Activated CD4-positive, alpha-beta T cell treated with anti-CD3 and anti-CD28 coated beads, Interleukin-2, amount 50 U/mL, for 1 hour (primary cell): ENCODE results near the gene CYFIP2.
A peak's percentile ranks its signal among the peaks of the same experiment; 100 is the strongest.
"Not testable (repeated sequence)": the region's sequence is repeated elsewhere in the genome, so short reads cannot be mapped to it uniquely, and the experiment has no call there.

Source experiments
- DNase-seq: peaks from one replicate; pipeline ENCODE4 v3.0.0-alpha.2; 2020

Gene CYFIP2

GRCh38 chr5:157265714-157266285 is at the start of gene CYFIP2:
Gene CYFIP2, plus strand, starts transcription at chr5:157266123. Its CDS starts 19,239 bp downstream, at chr5:157285362.
- peak; percentile 79 for DNase-seq

GRCh38 chr5:157216391-157217142 is 49.4 kb upstream of the CYFIP2 start:
- DNase-seq, result no peak

- DNase-seq, result peak; percentile 44
These were observed 48.5 kb upstream of the CYFIP2 start for GRCh38 chr5:157217289-157218024.

GRCh38 chr5:157219491-157220271 is 46.2 kb upstream of the CYFIP2 start:
- no peak for DNase-seq

- no peak for DNase-seq
These were observed 44.0 kb upstream of the CYFIP2 start for GRCh38 chr5:157221959-157222358.

GRCh38 chr5:157222506-157223230 is 43.3 kb upstream of the CYFIP2 start:
- peak; percentile 41 for DNase-seq

GRCh38 chr5:157225469-157226422 is 40.2 kb upstream of the CYFIP2 start:
- no peak for DNase-seq

GRCh38 chr5:157230610-157231009 is 35.3 kb upstream of the CYFIP2 start:
- no peak for DNase-seq

GRCh38 chr5:157232706-157233105 is 33.2 kb upstream of the CYFIP2 start:
- no peak for DNase-seq

- no peak for DNase-seq
These were observed 32.4 kb upstream of the CYFIP2 start for GRCh38 chr5:157233515-157233914.

GRCh38 chr5:157236423-157236822 is 29.5 kb upstream of the CYFIP2 start:
- no peak for DNase-seq

GRCh38 chr5:157241483-157241882 is 24.4 kb upstream of the CYFIP2 start:
- no peak for DNase-seq

GRCh38 chr5:157244704-157245103 is 21.2 kb upstream of the CYFIP2 start:
- DNase-seq, result not testable (repeated sequence)

- no peak for DNase-seq
These were observed 20.4 kb upstream of the CYFIP2 start for GRCh38 chr5:157245476-157245875.

- DNase-seq, result no peak
These were observed 20.0 kb upstream of the CYFIP2 start for GRCh38 chr5:157245886-157246285.

GRCh38 chr5:157247267-157247666 is 18.7 kb upstream of the CYFIP2 start:
- no peak for DNase-seq

- no peak for DNase-seq
These were observed 17.0 kb upstream of the CYFIP2 start for GRCh38 chr5:157248821-157249470.

GRCh38 chr5:157252711-157253465 is 13.0 kb upstream of the CYFIP2 start:
- DNase-seq, result peak; percentile 51

- DNase-seq, result no peak
These were observed 12.4 kb upstream of the CYFIP2 start for GRCh38 chr5:157253547-157253946.

- no peak for DNase-seq
These were observed 7.5 kb upstream of the CYFIP2 start for GRCh38 chr5:157258450-157258849.
